ENCODE data around the gene ARHGAP44.

ARHGAP44 gene

GRCh38 chr17:12898110-12898509 is 108.8 kb downstream of the ARHGAP44 start:
- no peak for DNase-seq (ENCODE audit: low read depth)

GRCh38 chr17:12899604-12900003 is 110.3 kb downstream of the ARHGAP44 start:
- DNase-seq (ENCODE audit: low read depth) = no peak

DNA sequence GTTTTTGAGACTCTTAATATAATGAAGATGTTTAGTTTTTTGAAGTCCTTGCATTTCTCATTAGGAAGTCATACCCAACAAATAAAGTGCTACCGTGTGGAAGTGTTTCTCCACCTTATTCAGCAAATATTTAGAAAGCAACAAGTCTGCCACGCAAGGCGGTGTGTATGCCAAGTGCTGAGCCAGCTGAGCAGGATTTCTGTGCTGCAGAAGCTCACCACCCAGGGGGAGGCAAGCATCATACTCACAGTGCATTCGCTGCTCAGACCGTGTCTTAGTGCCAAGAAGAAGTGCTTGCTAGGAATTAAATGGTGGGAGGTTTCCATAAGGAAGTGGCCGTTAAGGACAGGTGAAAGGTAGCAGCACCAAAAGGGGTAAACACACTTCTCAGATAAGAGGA is 111.2 kb downstream of the ARHGAP44 start:
- no peak for DNase-seq (ENCODE audit: low read depth)

DNA sequence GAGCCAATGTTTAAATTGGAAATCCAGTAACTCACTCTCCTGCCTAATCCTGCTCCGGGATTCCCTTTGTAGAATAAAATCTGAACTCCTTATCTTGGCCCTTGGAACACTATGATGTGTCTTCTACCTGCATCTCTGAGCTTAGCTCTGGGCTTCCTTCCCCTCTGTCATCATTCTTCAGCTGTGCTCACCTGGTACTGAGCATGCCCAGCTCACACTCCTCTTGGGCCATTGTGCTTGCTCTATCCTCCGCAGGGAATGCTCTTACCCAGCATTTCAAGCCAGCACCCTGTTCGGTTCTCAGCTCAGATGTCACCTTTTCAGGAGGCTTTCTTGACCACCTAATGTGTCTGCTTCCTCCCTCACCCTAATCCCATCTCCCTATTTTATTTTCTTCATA is 112.7 kb downstream of the ARHGAP44 start:
- no peak for DNase-seq (ENCODE audit: low read depth)

DNA sequence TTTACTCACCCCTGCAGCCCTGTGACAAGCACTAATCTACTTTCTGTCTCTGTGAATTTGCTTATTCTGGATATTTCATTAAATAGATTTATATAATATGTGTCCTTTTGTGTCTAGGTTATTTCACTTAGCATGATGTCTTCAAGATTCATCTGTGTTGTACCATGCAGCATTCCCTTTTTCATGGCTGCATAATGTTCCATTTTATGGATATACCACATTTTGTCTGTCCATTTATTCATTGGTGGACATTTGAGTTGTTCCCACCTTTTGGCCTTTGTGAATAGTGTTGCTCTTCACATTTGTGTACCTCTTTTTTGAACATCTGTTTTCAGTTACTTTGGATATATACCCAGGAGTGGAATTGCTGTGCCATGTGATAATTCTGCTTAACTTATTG is 118.2 kb downstream of the ARHGAP44 start:
- no peak for DNase-seq (ENCODE audit: low read depth)

GRCh38 chr17:12909046-12909445 is 119.7 kb downstream of the ARHGAP44 start:
- no peak for DNase-seq (ENCODE audit: low read depth)

DNA sequence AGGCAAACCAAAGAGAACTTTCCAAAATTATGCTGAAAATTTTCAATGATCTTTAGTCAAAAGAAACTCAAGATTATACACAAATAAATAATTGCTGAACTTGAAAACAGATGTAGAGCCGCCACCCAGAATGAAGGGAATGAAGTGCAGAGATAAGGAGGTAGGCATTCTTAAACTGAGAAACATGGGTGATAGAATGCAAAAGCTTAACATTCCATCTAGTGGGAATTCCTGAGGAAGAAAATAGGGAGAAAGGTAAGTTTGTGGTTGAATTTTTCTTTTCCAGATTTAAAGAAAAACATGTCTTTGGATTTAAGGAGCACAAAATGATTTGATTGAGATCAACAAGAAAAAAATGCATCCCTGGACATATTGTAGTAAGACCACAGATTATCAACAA is 120.2 kb downstream of the ARHGAP44 start:
- DNase-seq (ENCODE audit: low read depth) = no peak

GRCh38 chr17:12911239-12911638 is 121.9 kb downstream of the ARHGAP44 start:
- DNase-seq (ENCODE audit: low read depth) = no peak

GRCh38 chr17:12917399-12917798 is 128.1 kb downstream of the ARHGAP44 start:
- DNase-seq (ENCODE audit: low read depth) = no peak

DNA sequence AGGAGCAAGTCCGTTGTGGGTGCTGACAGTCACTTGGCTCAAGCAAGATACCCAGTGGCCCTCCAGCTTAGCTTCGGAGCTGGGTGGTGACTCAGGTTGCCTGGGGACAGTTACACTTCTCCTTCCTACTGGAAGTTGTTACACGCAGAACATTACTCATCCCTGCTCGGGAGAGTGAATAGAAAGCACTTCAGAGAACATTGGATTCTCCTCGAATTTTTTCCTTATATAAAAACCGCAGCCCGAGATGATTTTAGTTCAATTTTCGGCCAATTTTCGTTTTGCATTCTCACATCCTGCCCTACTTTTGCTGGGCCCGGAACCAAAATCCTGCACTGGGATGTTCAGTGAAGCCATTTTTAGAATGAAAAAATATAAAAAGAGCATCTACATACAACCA is 128.8 kb downstream of the ARHGAP44 start:
- no peak for DNase-seq (ENCODE audit: low read depth)

- DNase-seq (ENCODE audit: low read depth) = no peak
Observed at GRCh38 chr17:12922120-12922519, 132.8 kb downstream of the ARHGAP44 start.

DNA sequence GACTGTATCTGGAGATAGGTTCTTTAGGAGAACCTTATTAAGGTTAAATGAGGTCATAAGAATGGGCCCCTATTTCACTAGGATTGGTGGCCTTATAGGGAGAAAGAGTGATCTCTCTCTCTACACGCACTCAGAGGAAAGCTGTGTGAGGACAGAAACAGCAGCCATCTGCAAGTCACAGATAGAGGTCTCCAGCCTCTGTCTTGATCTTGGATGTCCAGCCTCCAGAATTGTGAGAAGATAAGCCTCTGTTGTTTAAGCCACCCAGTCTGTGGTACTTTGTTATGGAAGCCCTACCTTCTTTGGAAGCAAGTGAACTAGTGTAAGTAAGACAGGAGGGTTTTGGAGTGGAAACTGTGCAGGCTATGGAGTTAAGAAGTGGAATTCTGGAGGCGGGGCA is 135.3 kb downstream of the ARHGAP44 start:
- DNase-seq (ENCODE audit: low read depth) = no peak

DNA sequence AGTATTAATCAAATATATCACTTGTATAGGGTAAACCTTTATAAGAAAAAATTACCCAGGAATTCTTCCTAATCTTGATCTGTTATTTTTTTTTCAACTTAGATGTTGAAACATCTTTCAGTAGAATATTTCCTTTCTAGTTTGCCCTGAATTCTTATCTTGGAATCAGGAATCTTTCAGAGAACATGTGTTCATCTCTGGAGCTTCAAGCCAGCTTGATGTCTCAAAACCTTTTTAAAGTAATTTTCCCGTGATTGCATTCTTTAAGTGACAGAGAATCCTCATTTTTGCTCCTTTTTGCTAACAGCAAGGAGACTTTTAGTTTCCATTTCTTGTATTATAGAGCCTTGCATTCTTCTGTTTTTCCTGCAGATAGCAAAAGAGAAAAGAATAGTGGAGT is 137.7 kb downstream of the ARHGAP44 start:
- DNase-seq (ENCODE audit: low read depth) = no peak

- DNase-seq (ENCODE audit: low read depth) = no peak
Observed at GRCh38 chr17:12927541-12928425, 138.5 kb downstream of the ARHGAP44 start.

GRCh38 chr17:12928736-12929135 is 139.4 kb downstream of the ARHGAP44 start:
- no peak for DNase-seq (ENCODE audit: low read depth)

GRCh38 chr17:12936501-12936900 is 147.2 kb downstream of the ARHGAP44 start:
- no peak for DNase-seq (ENCODE audit: low read depth)

DNA sequence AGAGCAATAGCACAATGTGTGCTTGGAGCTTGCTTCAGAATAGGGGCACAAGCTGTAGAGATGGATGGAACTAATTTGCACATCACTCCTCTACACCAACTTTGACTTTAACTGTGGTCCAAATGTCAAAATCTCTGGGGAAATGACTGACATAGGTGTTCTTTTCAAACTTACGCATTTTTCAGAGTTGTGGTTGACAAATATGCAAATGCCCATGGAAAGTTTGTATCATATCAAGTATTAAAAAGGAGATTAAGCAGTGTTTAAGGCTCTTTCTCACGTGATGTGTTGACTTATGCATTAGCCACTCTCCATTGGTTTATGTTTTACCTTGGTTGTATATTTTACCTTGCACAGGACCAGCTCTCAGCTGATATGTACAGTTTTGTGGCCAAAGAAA is 151.4 kb downstream of the ARHGAP44 start:
- no peak for DNase-seq (ENCODE audit: low read depth)

DNA sequence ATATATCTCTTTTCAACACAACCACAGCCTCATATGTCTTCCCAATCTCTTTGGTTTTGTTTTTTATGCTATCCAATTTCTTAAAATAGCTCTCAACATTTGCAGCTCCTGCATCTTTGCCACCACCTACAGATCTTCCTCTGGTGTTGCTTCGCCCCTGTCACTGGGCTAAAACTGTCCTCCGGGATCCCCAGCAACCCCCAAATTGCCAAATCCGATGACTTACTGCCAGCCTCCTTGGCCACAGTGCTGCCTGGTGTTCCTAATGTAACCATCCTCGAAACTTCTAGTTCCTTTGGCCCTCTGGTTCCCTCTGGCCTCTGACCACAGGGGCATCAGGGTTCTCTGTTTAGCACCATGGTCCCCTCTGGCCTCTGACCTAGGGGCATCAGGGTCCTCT is 157.7 kb downstream of the ARHGAP44 start:
- DNase-seq (ENCODE audit: low read depth) = no peak

- no peak for DNase-seq (ENCODE audit: low read depth)
Observed at GRCh38 chr17:12952012-12952411, 162.7 kb downstream of the ARHGAP44 start.

DNA sequence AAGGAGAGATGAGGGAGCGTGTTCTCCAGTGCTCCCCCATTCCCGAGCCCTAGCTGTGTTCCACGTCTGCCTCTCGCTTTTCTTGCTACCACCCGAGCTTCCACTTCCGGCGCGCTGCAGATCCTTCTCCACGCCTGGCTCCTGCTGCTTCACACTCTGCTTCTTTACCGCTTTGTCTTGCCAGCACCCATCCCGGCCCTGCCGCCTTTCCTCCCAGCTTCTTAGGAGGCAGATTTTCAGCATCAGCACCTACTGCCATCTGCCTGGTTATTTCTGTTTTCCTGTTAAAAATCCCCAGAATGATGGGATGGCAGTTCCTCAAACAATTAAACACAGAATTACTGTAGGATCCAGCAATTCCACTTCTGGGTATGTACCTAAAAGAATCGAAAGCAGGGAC is 163.9 kb downstream of the ARHGAP44 start:
- no peak for DNase-seq (ENCODE audit: low read depth)

DNA sequence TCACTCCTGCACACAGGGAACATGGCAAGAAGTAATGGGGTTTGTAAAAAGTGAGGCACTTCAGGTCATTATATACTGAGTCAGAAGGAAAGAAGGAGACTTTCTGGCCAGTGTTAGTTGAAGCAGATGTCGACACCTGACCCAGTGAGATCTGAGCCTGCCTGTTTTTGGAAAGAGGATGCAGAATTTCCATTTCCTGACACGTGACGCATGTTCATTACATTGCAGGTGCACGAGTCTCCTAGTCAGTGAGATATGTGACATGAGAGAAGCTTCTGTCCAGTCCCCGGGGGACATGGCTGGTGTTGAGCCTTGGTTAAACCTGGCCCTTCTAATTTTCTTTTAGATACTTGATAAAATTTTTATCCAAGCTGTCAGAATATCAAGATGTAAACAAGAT is 166.2 kb downstream of the ARHGAP44 start:
- no peak for DNase-seq (ENCODE audit: low read depth)

DNA sequence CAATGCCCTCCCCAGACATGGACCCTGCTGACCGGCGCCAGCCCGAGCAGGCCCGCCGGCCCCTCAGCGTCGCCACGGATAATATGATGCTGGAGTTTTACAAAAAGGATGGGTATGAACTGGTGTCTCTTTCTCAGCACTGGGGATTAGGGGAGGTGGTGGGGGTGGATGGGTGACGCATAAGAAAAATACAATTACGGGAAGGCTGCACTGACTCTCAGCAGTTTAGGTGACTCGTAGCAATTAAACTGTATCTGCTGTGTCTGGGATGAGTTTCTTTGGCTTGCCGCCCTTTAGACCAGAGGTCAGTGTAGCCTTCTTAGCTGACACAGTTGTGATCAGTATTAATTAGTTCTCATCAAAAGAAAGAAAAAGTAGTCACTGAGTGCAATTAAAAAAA is 169.5 kb downstream of the ARHGAP44 start:
- DNase-seq (ENCODE audit: low read depth) = no peak

- DNase-seq (ENCODE audit: low read depth) = no peak
Observed at GRCh38 chr17:12959441-12959840, 170.1 kb downstream of the ARHGAP44 start.

- DNase-seq (ENCODE audit: low read depth) = no peak
Observed at GRCh38 chr17:12961655-12962054, 172.4 kb downstream of the ARHGAP44 start.
